OCI-LY1 (cell line): ENCODE data around the gene EREG.

Experiments used
- EZH2 ChIP-seq: fragments of 200-600 bp; sonication (generic), shearing (Covaris generic); IDR thresholded peaks from 2 replicates; pipeline ENCODE4 v1.8.0; 2017; ENCODE audit warnings: borderline replicate concordance, mixed run types, mild to moderate bottlenecking, antibody characterized with exemption, low read length, moderate library complexity, mixed read lengths
- TF ChIP-seq, protein P1 (sequence below): fragments of 200-600 bp; sonication (generic), shearing (Covaris generic); IDR thresholded peaks from 2 replicates; pipeline ENCODE4 v1.5.1; 2017; ENCODE audit warnings: mild to moderate bottlenecking, antibody characterized with exemption, low read length, moderate library complexity, mixed read lengths

DNA sequence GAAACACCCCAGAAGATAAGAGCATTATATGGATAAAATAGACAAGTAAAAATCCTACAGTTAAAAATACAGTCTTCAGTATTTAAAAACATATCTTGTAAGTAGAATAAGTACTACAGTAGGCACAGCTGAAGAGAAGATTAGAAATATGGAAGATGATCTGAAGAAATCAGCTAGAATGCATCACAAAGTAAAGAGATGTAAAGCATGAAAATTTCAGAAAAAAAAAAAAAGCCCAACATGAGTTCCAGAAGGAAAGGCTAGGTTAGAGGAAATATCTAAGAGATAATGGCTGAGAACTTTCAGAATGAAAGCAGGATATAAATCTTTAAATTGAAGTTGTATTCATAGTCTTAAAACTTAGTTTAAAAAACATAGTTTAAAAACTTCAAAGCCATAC lies 35.6 kb upstream of the EREG start:
- TF ChIP-seq EZH2 = no peak
- TF ChIP-seq, protein P1, sequence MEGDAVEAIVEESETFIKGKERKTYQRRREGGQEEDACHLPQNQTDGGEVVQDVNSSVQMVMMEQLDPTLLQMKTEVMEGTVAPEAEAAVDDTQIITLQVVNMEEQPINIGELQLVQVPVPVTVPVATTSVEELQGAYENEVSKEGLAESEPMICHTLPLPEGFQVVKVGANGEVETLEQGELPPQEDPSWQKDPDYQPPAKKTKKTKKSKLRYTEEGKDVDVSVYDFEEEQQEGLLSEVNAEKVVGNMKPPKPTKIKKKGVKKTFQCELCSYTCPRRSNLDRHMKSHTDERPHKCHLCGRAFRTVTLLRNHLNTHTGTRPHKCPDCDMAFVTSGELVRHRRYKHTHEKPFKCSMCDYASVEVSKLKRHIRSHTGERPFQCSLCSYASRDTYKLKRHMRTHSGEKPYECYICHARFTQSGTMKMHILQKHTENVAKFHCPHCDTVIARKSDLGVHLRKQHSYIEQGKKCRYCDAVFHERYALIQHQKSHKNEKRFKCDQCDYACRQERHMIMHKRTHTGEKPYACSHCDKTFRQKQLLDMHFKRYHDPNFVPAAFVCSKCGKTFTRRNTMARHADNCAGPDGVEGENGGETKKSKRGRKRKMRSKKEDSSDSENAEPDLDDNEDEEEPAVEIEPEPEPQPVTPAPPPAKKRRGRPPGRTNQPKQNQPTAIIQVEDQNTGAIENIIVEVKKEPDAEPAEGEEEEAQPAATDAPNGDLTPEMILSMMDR = no peak
